Loucy (cell line): ENCODE measurements around the gene STX10.

Source experiments
- H2AFZ ChIP-seq: fragments of 200-600 bp; sonication (generic); 2 replicates; pipeline ENCODE4 v1.6.0; 2016; ENCODE audit warnings: antibody characterized with exemption, mild to moderate bottlenecking, low read length, moderate library complexity
- H3F3A ChIP-seq: fragments of 200-600 bp; 2 replicates; pipeline ENCODE4 v1.6.0; 2016; ENCODE audit warnings: antibody characterized with exemption, low read depth, mild to moderate bottlenecking
- H3K27me3 ChIP-seq: fragments of 200-600 bp; sonication (generic); 2 replicates; pipeline ENCODE4 v1.6.1; 2014; ENCODE audit warnings: low read length, mild to moderate bottlenecking; ENCODE audit not compliant: insufficient read depth, poor library complexity, severe bottlenecking
- H3K36me3 ChIP-seq: fragments of 200-600 bp; sonication (generic); 2 replicates; pipeline ENCODE4 v1.6.1; 2016; ENCODE audit warnings: low read length; ENCODE audit not compliant: insufficient read depth
- H3K4me1 ChIP-seq: fragments of 200-600 bp; sonication (generic); 2 replicates; pipeline ENCODE4 v1.5.1; 2014; ENCODE audit warnings: low read length, mild to moderate bottlenecking; ENCODE audit not compliant: insufficient read depth, poor library complexity, severe bottlenecking
- H3K4me2 ChIP-seq: fragments of 200-600 bp; sonication (generic); 2 replicates; pipeline ENCODE4 v1.6.0; 2014; ENCODE audit warnings: antibody characterized with exemption, low read length, low read depth, mild to moderate bottlenecking; ENCODE audit not compliant: poor library complexity, severe bottlenecking
- H3K4me3 ChIP-seq: fragments of 200-600 bp; sonication (generic); 2 replicates; pipeline ENCODE4 v1.5.1; 2014; ENCODE audit warnings: low read length, mild to moderate bottlenecking, mixed read lengths; ENCODE audit not compliant: poor library complexity, severe bottlenecking
- H3K79me2 ChIP-seq: fragments of 200-600 bp; sonication (generic); 2 replicates; pipeline ENCODE4 v1.6.1; 2014; ENCODE audit warnings: low read length; ENCODE audit not compliant: insufficient read depth
- H3K9ac ChIP-seq: fragments of 200-600 bp; sonication (generic); 2 replicates; pipeline ENCODE4 v1.6.0; 2014; ENCODE audit warnings: mild to moderate bottlenecking, low read depth, low read length, moderate library complexity; ENCODE audit not compliant: poor library complexity, severe bottlenecking
- H3K9me2 ChIP-seq: fragments of 200-600 bp; sonication (generic); replicated peaks from 2 replicates; pipeline ENCODE4 v1.6.1; 2016; ENCODE audit warnings: low read depth, low read length, mixed read lengths
- H3K9me3 ChIP-seq: fragments of 200-600 bp; sonication (generic); 2 replicates; pipeline ENCODE4 v1.6.1; 2014; ENCODE audit warnings: mild to moderate bottlenecking, antibody characterized with exemption, low read length, low read depth; ENCODE audit not compliant: insufficient read depth
- H4K20me1 ChIP-seq: fragments of 200-600 bp; sonication (generic); 2 replicates; pipeline ENCODE4 v1.6.0; 2014; ENCODE audit warnings: antibody characterized with exemption, low read length, mild to moderate bottlenecking; ENCODE audit not compliant: insufficient read depth, poor library complexity, severe bottlenecking
- EZH2phosphoT487 ChIP-seq: fragments of 200-600 bp; IDR thresholded peaks from 2 replicates; pipeline ENCODE4 v1.6.1; 2018; ENCODE audit warnings: antibody characterized with exemption, mild to moderate bottlenecking, moderate library complexity, borderline replicate concordance
- TF ChIP-seq, protein P1 (sequence below): fragments of 200-600 bp; sonication (generic); conservative IDR thresholded peaks from 2 replicates; pipeline ENCODE4 v1.5.1; 2014; ENCODE audit warnings: mild to moderate bottlenecking, antibody characterized with exemption, low read length

Gene STX10

DNA sequence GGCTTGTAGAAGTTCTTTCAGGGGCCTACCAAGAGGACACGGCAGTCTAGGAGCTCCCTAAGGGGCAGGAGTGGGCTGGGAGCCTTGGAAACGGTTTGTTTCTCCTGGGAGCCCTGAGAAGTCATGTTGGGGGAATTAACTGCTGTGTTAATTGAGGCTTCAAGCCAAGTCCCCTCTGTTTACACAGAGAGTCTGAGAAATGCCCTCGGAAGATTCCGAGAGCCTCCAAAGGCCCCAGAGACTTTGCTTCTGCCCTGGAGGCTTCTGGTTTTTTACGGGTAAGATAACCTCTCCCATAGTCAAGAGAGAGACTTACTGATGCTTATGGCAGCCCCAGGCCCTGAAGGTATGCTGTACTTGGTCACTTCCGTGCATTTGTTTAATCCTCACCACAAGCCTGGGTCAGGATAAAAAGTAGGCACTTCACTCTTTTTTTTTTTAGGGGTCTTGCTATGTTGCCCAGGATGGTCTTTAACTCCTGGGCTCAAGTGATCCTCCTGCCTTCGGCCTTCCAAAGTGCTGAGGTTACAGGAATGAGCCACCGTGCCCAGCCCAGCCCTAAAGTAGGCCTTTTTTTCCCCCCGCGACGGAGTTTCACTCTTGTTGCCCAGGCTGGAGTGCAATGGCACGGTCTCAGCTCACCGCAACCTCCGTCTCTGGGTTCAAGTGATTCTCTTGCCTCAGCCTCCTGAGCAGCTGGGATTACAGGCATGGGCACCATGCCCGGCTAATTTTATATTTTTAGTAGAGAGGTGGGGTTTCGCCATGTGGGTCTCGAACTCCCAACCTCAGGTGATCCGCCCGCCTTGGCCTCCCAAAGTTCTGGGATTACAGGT is 15.2 kb upstream of the STX10 start:
- Histone ChIP-seq H2AFZ (no peak overlapping the region), H3F3A (peaks cover 8% of the 10 kb centered on the region; the same call in 1 of the 2 replicates), H4K20me1 (no peaks in the 10 kb centered on the region), H3K4me2 (peak overlapping the region; percentile 93), H3K9me2 (no peaks in the 10 kb centered on the region), H3K79me2 (peaks cover 32% of the 10 kb centered on the region), H3K9ac (peak overlapping the region; percentile 84), H3K4me3 (peak overlapping the region; percentile 78), H3K4me1 (peaks cover 77% of the 10 kb centered on the region), H3K36me3 (no peaks in the 10 kb centered on the region), H3K27me3 (no peaks in the 10 kb centered on the region), H3K9me3 (no peaks in the 10 kb centered on the region)
- TF ChIP-seq EZH2phosphoT487 = no peak
- TF ChIP-seq, protein P1, sequence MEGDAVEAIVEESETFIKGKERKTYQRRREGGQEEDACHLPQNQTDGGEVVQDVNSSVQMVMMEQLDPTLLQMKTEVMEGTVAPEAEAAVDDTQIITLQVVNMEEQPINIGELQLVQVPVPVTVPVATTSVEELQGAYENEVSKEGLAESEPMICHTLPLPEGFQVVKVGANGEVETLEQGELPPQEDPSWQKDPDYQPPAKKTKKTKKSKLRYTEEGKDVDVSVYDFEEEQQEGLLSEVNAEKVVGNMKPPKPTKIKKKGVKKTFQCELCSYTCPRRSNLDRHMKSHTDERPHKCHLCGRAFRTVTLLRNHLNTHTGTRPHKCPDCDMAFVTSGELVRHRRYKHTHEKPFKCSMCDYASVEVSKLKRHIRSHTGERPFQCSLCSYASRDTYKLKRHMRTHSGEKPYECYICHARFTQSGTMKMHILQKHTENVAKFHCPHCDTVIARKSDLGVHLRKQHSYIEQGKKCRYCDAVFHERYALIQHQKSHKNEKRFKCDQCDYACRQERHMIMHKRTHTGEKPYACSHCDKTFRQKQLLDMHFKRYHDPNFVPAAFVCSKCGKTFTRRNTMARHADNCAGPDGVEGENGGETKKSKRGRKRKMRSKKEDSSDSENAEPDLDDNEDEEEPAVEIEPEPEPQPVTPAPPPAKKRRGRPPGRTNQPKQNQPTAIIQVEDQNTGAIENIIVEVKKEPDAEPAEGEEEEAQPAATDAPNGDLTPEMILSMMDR = no peak

DNA sequence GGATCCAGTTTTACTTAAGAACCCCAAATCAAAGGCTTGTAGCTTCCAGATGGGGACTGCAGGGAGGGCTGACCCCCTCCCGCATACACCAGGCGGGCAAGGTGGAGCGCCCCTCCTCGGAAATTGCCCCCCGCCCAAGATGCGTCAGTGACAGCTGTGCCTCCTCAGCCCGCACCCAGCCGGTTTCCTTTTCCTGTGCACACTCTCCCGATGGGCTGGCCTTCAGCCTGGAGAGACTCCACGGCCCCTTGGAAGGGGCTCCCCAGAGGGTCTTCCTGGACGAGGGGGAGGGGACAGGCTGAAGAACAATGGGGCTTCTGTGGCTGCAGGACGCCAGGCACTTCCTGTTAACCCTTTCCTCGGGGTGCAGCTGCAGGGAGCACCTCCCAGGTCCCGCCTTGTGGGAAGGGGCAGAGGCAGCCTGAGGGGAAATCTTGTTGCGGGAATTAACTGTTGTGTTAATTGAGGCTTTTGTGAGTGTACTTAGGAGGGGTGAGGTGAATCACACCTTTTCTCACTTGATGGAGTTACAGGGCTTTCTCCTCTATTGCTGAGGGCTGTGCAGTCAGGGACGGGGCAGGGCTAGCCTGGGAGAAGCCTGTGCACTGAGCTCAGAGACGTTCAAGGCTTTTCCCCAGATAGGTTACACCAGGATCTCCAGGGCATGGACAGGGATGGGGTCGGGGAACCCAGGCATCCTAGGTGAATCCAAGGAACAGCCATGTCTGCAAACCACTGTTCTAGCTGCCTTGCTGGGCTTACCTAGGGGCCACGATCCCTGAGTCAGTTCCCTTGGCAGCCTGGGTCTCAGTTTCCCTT is 14.4 kb upstream of the STX10 start:
- Histone ChIP-seq H3K4me1 (peaks cover 70% of the 10 kb centered on the region), H3K9me3 (no peaks in the 10 kb centered on the region), H3K9ac (peak overlapping the region; percentile 84), H2AFZ (no peak overlapping the region), H4K20me1 (no peaks in the 10 kb centered on the region), H3K79me2 (peaks cover 32% of the 10 kb centered on the region), H3K36me3 (no peaks in the 10 kb centered on the region), H3K4me2 (peak overlapping the region; percentile 93), H3F3A (peaks cover 8% of the 10 kb centered on the region; the same call in 1 of the 2 replicates), H3K4me3 (peak overlapping the region; percentile 78), H3K9me2 (no peaks in the 10 kb centered on the region), H3K27me3 (no peaks in the 10 kb centered on the region)
- TF ChIP-seq EZH2phosphoT487 = no peak
- TF ChIP-seq, protein P1 = no peak

DNA sequence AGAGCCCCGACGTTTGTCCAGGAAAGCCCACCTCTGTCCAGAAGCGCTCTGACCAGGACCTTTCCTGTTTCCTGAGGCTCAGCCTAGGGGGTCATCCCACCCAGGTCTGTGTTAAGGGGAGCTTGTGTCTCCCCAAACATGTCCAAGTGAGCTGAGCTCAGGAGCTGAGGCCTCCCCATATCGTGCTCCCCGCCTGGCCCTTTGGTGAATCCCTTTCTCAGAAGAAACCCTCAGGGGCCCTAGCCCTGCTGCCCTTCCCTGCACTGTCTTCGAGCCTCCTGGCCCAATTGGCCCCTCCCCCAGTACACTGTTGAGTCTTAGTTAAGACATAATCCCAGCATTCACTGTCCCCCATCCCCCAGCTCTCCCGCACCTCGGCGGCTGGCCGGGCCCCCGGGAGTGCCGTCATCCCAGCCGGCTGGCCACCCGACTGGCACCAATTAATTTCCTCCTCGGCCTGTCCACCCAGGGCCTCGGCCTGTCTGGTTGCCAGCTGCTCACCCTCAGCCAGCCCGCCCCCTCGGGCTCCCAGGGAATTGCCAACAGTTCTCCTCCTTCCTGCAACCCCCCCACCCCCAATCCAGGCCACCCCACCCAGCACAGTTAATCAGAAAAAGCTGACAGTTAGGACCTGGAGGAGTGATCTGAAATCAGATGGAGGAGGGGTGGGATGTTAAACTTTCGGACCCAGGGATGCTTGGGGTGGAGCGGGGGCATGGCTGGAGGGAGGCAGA is 13.6 kb upstream of the STX10 start:
- Histone ChIP-seq H3K9ac (peak overlapping the region; percentile 84), H3K27me3 (no peaks in the 10 kb centered on the region)

More for the DNA sequence above, 13.6 kb upstream of the STX10 start:
- Histone ChIP-seq H3K36me3 (no peaks in the 10 kb centered on the region), H3K4me1 (peaks cover 62% of the 10 kb centered on the region), H3K4me3 (peak overlapping the region; percentile 78), H3K9me2 (no peaks in the 10 kb centered on the region), H3K4me2 (peak overlapping the region; percentile 93), H3F3A (peaks cover 8% of the 10 kb centered on the region; the same call in 1 of the 2 replicates), H2AFZ (no peak overlapping the region), H4K20me1 (no peaks in the 10 kb centered on the region), H3K9me3 (no peaks in the 10 kb centered on the region), H3K79me2 (peaks cover 27% of the 10 kb centered on the region)
- TF ChIP-seq, protein P1 = no peak
